ENCODE data around the gene CCND1. TPM values are rescaled to one million over a fixed set of nuclear protein-coding genes. Genes with fewer than 3 reads are reported as not detected.

The CCND1 gene
- total and polyA plus RNA-seq, 10 of the 15 experiments (the other 5 are each of a cell fraction or from before 2014, with no cell fraction given) = 0.09 to 6.6 (median 0.59) TPM; not detected in 2

GRCh38 chr11:69698362-69698761 is 57.4 kb downstream of the CCND1 start (continued):
- TF ChIP-seq ZBED1 (IDR thresholded peaks at IDR 0.05; ENCODE audit: borderline replicate concordance) (no peak), RELB (IDR thresholded peaks at IDR 0.05; ENCODE audit: low read depth) (no peak), PRDM15 (CRISPR knock-in tag; IDR thresholded peaks at IDR 0.05) (no peak), PAX8 (IDR thresholded peaks at IDR 0.05) (no peak)

GRCh38 chr11:69699213-69699612 is 58.3 kb downstream of the CCND1 start:
- Histone ChIP-seq H3K4me3 (no peak overlapping the region), H3K79me2 (ENCODE audit: control insufficient read depth, insufficient read depth, low read length) (no peaks in the 10 kb centered on the region), H3K27ac (ENCODE audit: control insufficient read depth, insufficient read depth) (no peak overlapping the region), H3K9ac (ENCODE audit: control insufficient read depth, insufficient read depth, low read length) (no peak overlapping the region), H3K4me2 (ENCODE audit: control insufficient read depth, insufficient read depth) (no peak overlapping the region), H3K36me3 (ENCODE audit: control insufficient read depth in 2 of 2, insufficient read depth in 2 of 2, low read length in 1 of 2) (no peaks in the 10 kb centered on the region), H4K20me1 (ENCODE audit: control insufficient read depth, insufficient read depth) (no peaks in the 10 kb centered on the region), H3K27me3 (replicated peaks in 1 of 2; ENCODE audit: control insufficient read depth in 2 of 2, insufficient read depth in 2 of 2, low read length in 1 of 2) (peaks cover 7 to 9% of the 10 kb centered on the region in 2 experiments), H3K4me1 (ENCODE audit: control insufficient read depth, insufficient read depth, low read length) (no peaks in the 10 kb centered on the region; the same call in 1 of the 2 replicates), H3K9me3 (replicated peaks; ENCODE audit: control insufficient read depth, insufficient read depth, low read length) (no peaks in the 10 kb centered on the region), H2AFZ (ENCODE audit: control insufficient read depth, low read depth, low read length) (no peak overlapping the region; the same call in 1 of the 2 replicates)
- no peak for FAIRE-seq
- ChIA-PET RAD21 (ENCODE audit: unreplicated experiment) (no interaction called here), POLR2A (no interaction called here), SMC1A (ENCODE audit: uncharacterized antibody, unreplicated experiment) (no interaction called here), CTCF (no interaction called here)
- ATAC-seq = peak; percentile 41; the same call in 1 of the 3 replicates
- intact Hi-C loops (cut with micrococcal nuclease; ENCODE audit: unreplicated experiment) (no loop called here), in situ Hi-C loops (cut with MboI) (no loop called here)
- 25% methylated on average over 13 of the region's 13 CpGs for WGBS (ENCODE audit: insufficient coverage, insufficient replicate concordance, low lambda C conversion rate, missing lambda C conversion rate)
- TF ChIP-seq IRF4 (IDR thresholded peaks at IDR 0.05; ENCODE audit: low read depth, low read length) (no peak), EGR1 (IDR thresholded peaks at IDR 0.05; ENCODE audit: borderline replicate concordance in 1 of 2, low read depth in 2 of 2, low read length in 2 of 2) (no peak), NR2C2 (IDR thresholded peaks at IDR 0.05; ENCODE audit: borderline replicate concordance, control insufficient read depth, insufficient read length, low read depth) (no peak), BCL11A (IDR thresholded peaks at IDR 0.05; ENCODE audit: low read depth, low read length) (no peak), SMARCA5 (IDR thresholded peaks at IDR 0.05) (no peak), ZNF274 (IDR thresholded peaks at IDR 0.05; ENCODE audit: insufficient read depth, insufficient read length) (no peak), JUND (IDR thresholded peaks at IDR 0.05; ENCODE audit: low read depth, low read length) (no peak), SMAD5 (IDR thresholded peaks at IDR 0.05; ENCODE audit: low read depth) (no peak), SREBF1 (IDR thresholded peaks at IDR 0.05; ENCODE audit: low read length) (no peak), HDAC2 (IDR thresholded peaks at IDR 0.05) (no peak), FOXM1 (IDR thresholded peaks at IDR 0.05; ENCODE audit: low read depth, low read length) (no peak), E2F8 (IDR thresholded peaks at IDR 0.05; ENCODE audit: low read depth, partially characterized antibody) (no peak), MTA3 (IDR thresholded peaks at IDR 0.05; ENCODE audit: borderline replicate concordance, low read length) (no peak)
- no peak for DNase-seq (ENCODE audit: low read depth, low spot score)
- no TSS peak for BruUV-seq (replicated peaks)
